ENCODE results near the gene USP26. TPM values are rescaled to one million over a fixed set of nuclear protein-coding genes. Genes with fewer than 3 reads are reported as not detected.
"Not testable (repeated sequence)": the region's sequence is repeated elsewhere in the genome, so short reads cannot be mapped to it uniquely, and the experiment has no call there.

Gene USP26
- polyA plus RNA-seq, 3 donors: not detected

DNA sequence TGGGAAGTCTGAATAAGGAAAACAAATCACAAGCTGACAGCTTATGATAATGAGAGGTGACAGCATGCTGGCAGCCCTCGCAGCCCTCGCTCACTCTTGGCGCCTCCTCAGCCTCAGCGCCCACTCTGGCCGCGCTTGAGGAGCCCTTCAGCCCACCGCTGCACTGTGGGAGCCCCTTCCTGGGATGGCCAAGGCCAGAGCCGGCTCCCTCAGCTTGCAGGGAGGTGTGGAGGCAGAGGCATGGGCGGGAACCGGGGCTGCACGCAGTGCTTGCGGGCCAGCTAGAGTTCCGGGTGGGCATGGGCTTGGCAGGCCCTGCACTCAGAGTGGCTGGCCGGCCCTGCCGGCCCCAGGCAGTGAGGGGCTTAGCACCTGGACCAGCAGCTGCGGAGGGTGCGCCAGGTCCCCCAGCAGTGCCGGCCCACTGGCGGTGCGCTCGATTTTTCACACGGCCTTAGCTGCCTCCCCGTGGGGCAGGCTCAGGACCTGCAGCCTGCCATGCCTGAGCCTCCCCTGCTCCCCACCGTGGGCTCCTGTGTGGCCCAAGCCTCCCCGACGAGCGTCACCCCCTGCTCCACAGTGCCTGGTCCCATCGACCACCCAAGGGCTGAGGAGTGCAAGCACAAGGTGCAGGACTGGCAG, 52.6 kb downstream of the USP26 start:
- not testable (repeated sequence) for DNase-seq (ENCODE audit: extremely low read depth in 1 of 11, low read depth in 9 of 11, low spot score in 4 of 11)

DNA sequence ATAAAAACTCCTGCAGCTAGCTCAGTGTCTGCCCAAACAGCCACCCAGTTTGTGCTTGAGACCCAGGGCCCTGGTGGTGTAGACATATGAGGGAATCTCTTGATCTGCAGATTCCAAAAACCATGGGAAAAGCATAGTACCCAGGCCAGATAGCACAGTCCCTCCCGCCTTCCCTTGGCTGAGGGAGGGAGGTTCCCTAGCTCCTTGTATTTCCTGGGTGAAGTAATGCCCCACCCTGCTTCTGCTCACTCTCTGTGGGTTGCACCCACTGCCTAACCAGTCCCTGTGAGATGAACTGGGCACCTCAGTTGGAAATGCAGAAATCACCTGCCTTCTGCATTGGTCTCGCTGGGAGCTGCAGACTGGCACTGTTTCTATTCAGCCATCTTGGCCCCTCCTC, 54.6 kb downstream of the USP26 start:
- DNase-seq (ENCODE audit: extremely low read depth in 1 of 11, low read depth in 9 of 11, low spot score in 4 of 11): no peak

DNA sequence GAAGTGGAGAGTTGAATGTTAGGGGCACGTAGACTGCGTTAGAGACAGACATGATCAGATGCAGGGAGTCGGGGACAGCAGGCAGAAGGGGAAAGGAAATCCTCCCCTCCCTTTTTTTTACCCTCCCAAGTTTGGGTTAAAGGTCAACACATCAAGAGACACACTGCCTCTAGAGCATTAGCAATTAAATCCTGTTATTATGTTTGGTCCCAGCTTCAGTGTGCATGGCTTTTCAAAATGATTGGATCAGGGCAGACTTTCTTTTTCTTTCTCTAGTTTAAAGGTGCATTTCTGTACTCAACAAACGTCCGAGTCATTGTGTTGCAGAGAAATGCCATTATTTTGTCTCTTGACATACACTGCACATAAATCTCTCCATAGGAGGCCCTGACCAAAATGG, 63.9 kb downstream of the USP26 start:
- DNase-seq (ENCODE audit: extremely low read depth in 1 of 11, low read depth in 9 of 11, low spot score in 4 of 11): no peak

DNA sequence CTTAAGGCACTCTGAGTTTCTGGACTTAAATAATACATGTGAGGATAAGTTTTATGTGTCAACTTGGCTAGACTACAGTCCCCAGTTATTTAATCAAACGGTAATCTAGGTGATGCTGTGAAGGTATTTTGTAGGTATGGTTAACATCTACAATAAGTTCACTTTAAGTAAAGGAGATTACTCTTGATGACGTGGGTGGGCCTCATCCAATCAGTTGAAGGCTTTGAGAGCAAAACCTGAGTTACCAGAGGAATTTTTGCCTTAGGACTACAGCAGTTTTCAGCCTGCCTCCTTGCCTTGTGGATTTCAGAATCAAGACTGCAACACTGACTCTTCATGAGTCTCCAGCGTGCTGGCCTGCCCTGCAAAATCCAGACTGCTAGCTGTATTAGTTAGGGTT, 78.7 kb downstream of the USP26 start:
- DNase-seq (ENCODE audit: extremely low read depth in 1 of 11, low read depth in 9 of 11, low spot score in 4 of 11): no peak

DNA sequence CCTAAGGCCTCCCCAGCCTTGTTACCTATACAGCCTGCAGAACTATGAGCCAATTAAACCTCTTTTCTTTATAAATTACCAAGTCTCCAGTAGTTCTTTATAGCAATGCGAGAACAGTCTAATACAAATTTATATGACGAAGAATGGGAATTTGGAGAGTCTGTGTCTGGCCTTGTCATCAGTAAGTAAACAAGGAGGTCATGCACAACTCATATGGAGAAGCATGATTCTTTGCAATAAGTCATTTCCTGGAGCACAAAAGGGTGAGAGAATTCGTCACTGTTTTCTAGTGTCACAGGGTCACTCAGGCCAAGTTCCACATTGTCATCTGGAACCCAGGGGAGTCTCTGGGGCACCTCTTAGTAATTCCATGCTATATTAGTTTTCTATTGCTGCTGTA, 89.5 kb downstream of the USP26 start:
- no peak for DNase-seq (ENCODE audit: extremely low read depth in 1 of 11, low read depth in 9 of 11, low spot score in 4 of 11)

DNA sequence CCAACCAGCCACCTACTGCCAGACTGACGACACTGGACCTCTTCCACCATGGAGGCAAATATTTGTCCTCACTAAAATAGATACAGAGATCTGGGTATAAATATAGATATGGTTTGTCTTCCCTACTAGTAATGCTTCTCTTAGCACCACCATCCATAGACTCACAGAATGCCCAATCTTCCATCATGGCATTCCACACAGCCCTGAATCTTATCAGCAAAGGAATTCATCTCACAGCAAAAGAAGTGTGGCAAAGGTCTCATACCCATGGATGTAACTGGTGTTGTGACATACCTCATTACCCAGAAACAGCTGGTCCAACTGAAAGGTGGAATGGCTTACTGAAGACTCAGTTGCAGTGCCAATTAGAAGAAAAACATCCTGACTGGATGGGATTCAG, 91.3 kb downstream of the USP26 start:
- no peak for DNase-seq (ENCODE audit: extremely low read depth in 1 of 11, low read depth in 9 of 11, low spot score in 4 of 11)

DNA sequence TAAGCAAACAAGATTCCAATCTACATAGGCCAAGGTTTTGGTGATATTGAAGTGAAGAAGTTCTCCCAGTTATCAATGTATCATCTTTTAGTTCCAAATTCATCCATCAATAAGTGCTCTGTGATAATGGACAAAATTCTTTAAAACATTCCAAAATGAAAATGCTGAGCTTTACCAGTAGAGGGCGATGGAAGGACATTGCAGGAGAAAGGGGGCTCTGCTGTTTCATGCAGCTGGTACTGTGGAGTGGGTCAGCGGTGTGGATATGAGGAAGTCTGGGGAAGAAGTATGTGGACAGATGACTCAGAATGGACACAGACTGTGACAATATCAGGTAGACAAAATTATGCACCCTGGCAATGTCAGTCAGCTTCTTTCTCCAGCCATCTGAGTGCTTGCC, 91.9 kb downstream of the USP26 start:
- peak in 5 of 11 donors; percentile 3 to 8 (median 5) for DNase-seq (ENCODE audit: extremely low read depth in 1 of 11, low read depth in 9 of 11, low spot score in 4 of 11)

DNA sequence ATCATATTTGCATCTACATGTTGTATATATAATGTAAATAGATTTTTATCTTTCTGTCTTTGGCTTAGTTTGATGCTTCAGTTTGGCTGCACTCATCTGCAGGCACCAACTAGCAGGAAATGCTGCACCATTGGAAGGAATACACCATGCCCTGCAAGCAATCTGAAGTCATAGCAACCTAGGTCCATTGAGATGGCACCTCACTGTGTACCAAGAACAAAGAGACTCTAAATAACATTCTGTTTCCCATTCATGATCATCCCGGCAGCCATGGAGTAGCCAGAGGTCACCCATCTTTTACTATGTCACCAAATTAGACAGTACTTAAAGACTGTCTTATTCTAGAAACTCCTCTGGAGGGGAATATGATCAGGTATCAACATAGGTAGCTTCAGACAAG, 97.7 kb downstream of the USP26 start:
- no peak for DNase-seq (ENCODE audit: extremely low read depth in 1 of 11, low read depth in 9 of 11, low spot score in 4 of 11)

DNA sequence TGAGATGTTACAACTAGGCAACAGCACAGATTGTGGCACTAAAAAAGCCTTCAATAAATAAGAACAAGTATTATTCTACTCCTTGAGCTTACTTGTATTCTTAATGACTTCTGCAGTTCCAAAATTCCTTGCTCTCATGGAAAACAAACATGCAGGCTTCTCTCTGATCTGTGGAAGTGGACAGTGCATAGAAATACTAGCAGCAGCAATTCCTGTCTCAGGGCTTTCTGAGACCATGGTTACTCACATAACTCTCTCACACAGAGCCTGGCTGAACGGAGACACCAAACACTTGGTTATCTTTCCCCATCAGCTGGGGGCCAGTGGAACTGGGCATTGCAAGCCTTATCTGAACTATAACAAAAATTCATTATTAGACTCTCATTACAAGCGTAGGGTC, 106.1 kb downstream of the USP26 start:
- no peak for DNase-seq (ENCODE audit: extremely low read depth in 1 of 11, low read depth in 9 of 11, low spot score in 4 of 11)

DNA sequence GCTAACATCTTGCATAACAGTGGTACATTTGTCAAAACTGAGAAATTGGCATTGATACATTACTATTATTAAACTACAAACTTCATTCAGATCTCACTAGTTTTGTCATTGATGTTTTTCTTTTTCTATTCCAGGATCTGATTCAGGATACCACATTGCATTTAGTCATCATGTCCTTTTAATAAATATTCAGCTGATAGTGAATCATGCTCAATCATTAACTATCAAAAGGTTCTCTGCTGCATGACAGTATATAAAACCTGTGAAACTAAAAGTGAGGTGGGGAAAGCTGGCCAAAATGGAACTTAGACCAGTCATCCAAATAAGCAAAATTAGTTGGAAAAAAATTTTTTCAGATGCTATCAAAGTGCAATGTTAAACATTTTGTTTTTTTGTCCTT, 110.4 kb downstream of the USP26 start:
- no peak for DNase-seq (ENCODE audit: extremely low read depth in 1 of 11, low read depth in 9 of 11, low spot score in 4 of 11)

DNA sequence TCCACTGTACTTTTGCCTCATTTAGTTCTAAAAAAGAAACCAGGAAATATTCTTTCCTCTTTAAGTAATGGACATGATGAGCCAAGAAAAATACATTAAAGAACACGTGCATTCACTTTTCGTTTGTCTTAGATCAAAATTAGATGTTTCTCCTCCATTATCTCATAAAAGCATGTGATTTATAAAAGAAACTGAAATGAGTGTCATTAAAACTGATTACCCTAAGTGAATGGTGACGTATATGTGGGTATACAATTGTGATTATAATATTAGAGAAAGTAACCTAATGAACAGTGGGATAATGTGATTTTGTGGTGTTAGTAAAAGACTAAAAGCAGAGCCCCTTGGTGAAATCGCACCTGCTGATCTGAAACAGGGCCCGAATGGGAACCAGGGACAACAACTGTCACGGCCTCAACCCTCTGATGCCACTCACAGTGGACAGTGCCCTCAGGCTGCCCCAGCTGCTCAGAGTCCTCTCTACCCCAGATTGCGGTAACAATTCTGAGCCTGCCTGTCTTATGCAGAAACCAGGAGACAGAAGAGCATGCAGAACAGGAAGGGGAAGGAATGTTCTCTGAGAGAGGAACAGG, 112.8 kb downstream of the USP26 start:
- no peak for DNase-seq (ENCODE audit: extremely low read depth in 1 of 11, low read depth in 9 of 11, low spot score in 4 of 11)

DNA sequence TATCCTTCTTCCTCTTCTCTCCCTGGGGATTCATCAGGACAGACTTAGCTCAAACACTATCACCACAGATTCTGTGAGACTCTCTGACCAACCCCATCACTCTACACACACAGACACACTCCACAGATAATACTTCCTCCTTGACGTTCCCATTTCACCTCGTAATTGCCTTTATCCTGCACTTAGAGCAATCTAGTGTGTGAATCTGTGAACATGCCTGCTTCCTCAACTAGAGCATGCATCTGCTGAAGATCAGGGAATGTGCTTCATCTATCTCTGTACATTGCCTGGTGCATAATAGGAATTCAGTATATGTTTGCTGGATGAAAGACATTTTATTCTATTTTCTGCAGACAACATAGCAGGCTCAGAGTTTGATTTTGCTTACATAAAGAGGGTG, 113.4 kb downstream of the USP26 start:
- no peak for DNase-seq (ENCODE audit: extremely low read depth in 1 of 11, low read depth in 9 of 11, low spot score in 4 of 11)

DNA sequence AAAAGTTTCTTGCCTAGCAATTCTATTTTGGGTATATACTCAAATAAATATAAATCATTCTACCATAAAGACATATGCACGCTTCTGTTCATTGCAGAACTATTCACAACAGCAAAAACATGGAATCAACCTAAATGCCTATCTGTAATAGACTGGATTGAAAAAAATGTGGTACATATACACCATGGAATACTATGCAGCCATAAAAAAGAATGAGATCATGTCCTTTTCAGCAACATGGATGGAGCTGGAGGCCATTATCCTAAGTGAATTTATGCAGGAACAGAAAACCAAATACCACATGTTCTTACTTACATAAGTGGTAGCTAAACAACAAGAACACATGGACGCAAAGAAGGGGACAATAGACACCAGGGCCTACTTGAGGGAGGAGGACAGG, 116.9 kb downstream of the USP26 start:
- not testable (repeated sequence) for DNase-seq (ENCODE audit: extremely low read depth in 1 of 11, low read depth in 9 of 11, low spot score in 4 of 11)

Other genes with a start within 250 kb of the USP26 start
- 10 to 100 TPM; 21.4 to 25.1 (median 24.0) TPM for gene HS6ST2, start 138.5 kb downstream of the USP26 start, polyA plus RNA-seq (ENCODE audit: insufficient read length in 3 of 3)
- gene TFDP3, start 121.2 kb upstream of the USP26 start, polyA plus RNA-seq (ENCODE audit: insufficient read length in 3 of 3): not detected

All from renal cortex interstitium (tissue), 11 donors.